COLO668 (cell line): ENCODE measurements around the gene PAX5.

Experiments
- DNase-seq: peaks from one replicate; lab custom pipeline; 2025; ENCODE audit not compliant: unreplicated experiment; lab: John Stamatoyannopoulos, UW

PAX5 gene

GRCh38 chr9:37025823-37026112 lies 8.3 kb downstream of the PAX5 start:
- DNase-seq, result no peak

- DNase-seq, result peak; percentile 56
Measured at GRCh38 chr9:37025071-37025822, 8.8 kb downstream of the PAX5 start.

- no peak for DNase-seq
Measured at GRCh38 chr9:37017546-37017945, 16.5 kb downstream of the PAX5 start.

- no peak for DNase-seq
Measured at GRCh38 chr9:37011530-37011929, 22.5 kb downstream of the PAX5 start.

- DNase-seq, result no peak
Measured at GRCh38 chr9:37010976-37011375, 23.1 kb downstream of the PAX5 start.

- no peak for DNase-seq
Measured at GRCh38 chr9:37010180-37010579, 23.9 kb downstream of the PAX5 start.

GRCh38 chr9:37007295-37007694 lies 26.8 kb downstream of the PAX5 start:
- no peak for DNase-seq

GRCh38 chr9:37005517-37006140 lies 28.4 kb downstream of the PAX5 start:
- DNase-seq, result no peak

GRCh38 chr9:37004424-37004935 lies 29.6 kb downstream of the PAX5 start:
- DNase-seq, result no peak

GRCh38 chr9:37002413-37003217 lies 31.5 kb downstream of the PAX5 start:
- DNase-seq, result no peak

GRCh38 chr9:37002036-37002412 lies 32.0 kb downstream of the PAX5 start:
- no peak for DNase-seq

- no peak for DNase-seq
Measured at GRCh38 chr9:37001459-37001858, 32.6 kb downstream of the PAX5 start.

GRCh38 chr9:36999728-37000333 lies 34.2 kb downstream of the PAX5 start:
- DNase-seq, result no peak

- DNase-seq, result no peak
Measured at GRCh38 chr9:36997414-36997813, 36.7 kb downstream of the PAX5 start.

GRCh38 chr9:36996706-36997086 lies 37.4 kb downstream of the PAX5 start:
- no peak for DNase-seq

GRCh38 chr9:36995927-36996705 lies 38.0 kb downstream of the PAX5 start:
- DNase-seq, result peak; percentile 43

- no peak for DNase-seq
Measured at GRCh38 chr9:36993933-36994764, 39.9 kb downstream of the PAX5 start.

GRCh38 chr9:36992501-36993316 lies 41.4 kb downstream of the PAX5 start:
- no peak for DNase-seq

GRCh38 chr9:36991516-36992134 lies 42.4 kb downstream of the PAX5 start:
- peak; percentile 46 for DNase-seq
